HG03432 (cell line): ENCODE data around the gene ZNF746.

Source experiments
- ATAC-seq: cut with Tn5 transposase; IDR thresholded peaks from one replicate; pipeline ENCODE4 v1.9.1; 2021; ENCODE audit warnings: mild to moderate bottlenecking, moderate library complexity; ENCODE audit not compliant: unreplicated experiment

The ZNF746 gene

DNA sequence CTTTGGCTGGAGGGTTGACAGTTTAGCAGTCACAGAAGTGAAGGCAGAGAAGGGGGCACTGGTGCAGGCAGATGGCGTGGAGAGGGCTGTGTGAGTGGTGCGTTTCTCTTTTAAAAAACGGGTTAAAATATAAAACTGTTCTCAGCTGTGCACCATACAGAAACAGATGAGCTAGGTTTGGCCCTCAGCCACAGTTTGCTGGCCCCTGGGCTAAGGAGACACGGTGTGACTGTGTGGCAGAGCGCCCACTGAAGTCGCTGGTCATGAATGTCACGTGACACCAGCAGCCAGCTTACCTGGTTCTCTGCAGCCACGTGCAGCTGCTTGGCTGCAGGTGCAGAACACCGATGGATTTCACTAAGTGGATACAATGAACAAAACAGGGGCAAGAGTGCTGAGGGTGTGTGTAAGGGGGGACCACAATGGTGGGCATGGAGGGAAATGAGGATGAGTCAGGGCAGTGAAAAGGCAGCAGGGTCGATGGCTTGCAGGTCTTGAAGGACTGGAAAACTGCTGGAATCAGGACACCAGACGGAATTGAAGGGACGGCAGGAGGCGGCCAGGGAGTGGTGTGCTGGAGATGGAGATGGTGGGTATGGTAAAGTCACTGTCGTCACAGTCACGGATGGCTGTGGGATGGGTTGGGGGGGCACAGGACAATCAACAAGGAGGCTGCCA is 7.4 kb downstream of the ZNF746 start:
- ATAC-seq: no peak

DNA sequence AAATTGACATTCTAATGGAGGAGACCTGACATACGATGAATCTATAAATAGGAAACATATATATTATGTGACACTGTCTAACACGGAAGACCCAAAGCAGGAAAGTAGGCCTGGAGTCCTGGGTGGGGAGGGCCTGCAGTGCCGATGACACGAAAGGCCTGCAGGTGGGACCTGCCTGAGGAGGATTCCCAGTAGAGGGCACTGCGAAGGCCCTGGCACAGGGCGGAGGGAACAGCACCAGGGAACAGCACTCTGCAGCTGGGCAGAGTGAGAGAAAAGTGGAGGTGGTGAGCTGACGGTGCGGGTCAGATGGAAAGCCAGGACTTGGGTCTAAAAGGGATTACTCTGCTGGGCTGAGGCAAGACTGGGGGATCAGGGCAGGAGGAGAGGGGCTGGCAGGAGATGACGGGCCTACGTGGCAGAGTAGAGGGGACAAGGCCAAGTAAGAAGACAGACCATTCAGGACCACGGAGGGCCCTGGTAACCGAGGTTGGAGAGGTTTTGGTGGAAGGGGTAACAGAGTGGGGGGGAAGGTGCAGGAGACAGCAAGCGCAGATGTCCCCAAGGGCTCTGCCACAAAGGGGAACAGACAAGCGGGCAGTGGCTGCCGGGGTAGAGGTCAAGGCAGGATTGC is 8.1 kb downstream of the ZNF746 start:
- no peak for ATAC-seq

DNA sequence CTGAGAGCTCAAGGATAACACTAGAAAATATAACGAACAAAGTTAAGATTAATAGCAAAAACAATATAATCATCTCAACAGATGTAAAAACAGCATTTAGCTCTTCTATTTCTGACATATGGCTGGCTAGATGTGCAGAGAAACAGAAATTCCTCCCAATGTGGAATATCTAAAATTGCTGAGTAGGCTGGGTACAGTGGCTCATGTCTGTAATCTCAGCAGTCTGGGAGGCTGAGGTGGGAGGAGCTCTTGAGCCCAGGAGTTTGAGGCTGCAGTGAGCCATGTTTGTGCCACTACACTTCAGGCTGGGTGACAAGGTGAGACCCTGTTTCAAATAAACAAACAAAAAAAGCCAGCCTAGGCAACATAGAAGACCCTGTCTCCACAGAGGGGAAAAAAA is 18.0 kb downstream of the ZNF746 start:
- ATAC-seq: no peak

DNA sequence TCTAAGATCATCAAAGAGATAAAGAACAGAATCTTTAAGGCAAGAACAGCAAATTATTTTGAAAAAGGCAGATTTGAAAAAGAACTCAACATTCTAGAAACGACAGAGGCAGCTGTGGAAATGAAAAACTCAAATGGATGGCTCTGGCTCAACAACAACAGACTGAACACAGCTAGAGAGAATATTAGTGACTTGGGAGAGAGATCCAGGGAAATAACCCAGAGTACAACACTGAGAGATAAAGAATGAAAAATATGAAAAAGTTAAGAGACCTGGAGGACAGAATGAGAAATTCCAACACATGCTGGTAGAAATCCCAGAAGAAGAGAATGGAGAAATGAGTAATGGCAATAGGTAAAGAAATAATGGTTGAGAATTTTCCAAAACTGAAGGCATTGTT is 18.9 kb downstream of the ZNF746 start:
- no peak for ATAC-seq

GRCh38 chr7:149477494-149478443 is 19.8 kb downstream of the ZNF746 start:
- ATAC-seq: no peak

GRCh38 chr7:149476791-149477190 is 20.8 kb downstream of the ZNF746 start:
- ATAC-seq: no peak

DNA sequence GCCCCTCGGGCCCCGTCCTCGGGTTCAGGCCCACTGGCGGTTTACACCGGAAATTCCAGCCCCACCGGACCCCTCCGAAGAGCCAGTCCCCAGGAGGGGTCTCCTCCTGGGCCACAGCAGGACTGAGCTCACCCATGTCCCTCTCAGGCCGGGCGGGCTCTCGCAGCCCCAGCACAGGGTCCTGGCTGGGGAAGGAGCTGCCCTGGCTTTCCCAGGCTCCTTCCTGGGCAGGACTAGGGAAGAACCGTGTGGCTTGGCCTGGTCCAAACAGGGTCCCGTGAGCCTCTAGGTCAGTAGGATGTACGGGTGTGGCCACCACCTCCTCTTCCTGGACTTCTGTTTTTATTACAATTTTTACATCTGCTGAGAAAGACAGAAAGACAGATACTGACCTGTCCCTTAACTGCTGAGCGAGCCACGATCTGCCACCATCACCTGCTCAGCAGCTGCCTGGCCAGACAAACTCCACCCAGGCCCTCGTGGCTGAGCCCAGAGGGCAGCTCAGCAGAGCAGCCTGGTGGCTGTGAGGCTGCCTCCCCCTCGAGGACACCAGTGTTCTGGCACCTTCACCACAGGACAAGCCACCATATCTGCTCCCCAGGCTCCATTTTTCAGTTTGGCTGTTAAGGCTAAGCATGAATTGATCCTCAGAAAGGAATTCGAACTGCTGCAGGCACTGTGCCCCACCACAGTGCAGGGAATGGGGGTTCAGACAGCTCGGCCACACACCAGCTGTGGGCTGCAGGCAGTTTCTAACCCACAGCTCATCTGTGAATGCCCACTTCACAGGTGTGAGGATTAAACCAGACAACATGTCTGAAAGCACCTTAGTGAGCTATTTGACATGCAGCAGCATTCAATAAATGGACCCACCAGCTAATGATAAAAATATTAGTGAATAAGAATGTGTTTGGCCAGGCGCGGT is 22.2 kb downstream of the ZNF746 start:
- no peak for ATAC-seq

DNA sequence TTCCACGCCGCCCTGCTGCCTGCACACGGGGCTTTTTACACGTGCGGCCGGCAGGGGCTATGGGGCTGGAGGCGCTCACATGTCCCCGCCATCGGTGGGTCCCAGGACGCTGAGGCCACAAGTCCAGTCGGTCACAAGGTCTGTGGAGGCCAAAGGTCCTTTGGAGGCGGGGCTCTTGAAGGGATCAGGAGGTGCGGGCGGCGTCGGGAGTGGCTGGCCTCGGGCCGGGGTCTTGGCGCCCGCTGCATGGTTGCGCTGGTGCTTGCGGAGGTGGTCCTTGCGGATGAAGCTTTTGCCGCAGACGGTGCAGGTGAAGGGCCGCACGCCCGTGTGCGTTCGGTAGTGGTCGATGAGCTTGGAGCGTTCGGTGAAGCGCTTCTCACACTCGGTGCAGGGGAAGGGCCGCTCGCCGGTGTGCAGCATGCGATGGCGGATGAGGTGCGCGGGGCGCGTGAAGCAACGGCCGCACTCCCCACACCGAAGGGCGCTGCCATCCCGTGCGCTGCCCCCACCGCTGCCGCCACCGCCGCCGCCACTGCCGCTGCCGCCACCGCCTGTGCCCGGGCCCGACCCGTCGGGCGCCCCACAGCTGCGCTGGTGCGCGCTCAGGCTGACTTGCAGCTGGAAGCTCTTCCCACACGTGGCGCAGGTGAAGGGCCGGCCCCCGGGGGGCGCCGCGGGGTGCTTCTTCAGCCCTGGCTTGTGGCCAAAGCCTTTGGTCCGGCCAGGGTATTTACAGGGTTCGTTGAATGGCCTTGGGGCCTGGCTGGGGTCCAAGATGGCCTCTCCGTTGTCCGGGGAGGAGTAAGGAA is 23.1 kb downstream of the ZNF746 start:
- ATAC-seq: no peak

DNA sequence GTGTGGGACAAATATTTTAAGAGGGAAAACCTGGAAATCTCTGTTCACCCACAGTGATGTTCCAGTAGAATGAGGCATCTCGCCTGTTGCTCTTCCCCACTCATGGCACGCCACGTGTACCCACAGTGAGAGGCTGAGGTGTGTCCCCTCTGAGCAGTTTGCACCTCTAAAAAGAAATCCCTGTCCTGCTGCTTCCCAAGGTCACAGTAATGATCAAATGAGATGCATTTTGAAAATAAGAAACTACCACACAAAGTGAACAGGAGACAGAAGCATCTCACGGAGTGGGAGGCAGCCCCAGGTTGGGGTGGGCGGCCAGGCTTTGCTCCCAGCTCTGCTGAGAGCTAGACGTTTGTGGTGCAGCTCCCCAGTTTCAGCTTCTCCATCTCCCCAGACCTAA is 24.4 kb downstream of the ZNF746 start:
- no peak for ATAC-seq

- no peak for ATAC-seq
These were observed 26.2 kb downstream of the ZNF746 start for GRCh38 chr7:149471289-149471953.

DNA sequence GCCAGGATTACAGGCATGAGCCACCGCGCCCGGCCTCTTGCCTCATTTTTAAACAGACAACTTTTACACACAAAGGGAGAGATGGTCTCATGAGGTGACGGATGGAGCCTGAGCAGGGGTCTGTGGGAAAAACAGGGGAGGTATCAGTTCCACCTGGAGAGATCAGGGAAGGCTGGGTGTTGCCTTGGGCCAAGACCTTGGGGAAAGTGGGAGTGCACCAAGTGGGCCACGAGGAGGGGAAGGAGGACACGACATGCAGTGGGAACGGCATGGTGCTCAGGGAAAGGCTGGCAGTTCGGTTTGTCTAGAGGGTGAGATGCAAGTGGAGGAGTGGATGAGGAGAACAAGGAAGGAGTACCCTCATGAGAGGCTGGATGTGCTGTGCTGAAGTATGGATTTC is 27.8 kb downstream of the ZNF746 start:
- no peak for ATAC-seq

DNA sequence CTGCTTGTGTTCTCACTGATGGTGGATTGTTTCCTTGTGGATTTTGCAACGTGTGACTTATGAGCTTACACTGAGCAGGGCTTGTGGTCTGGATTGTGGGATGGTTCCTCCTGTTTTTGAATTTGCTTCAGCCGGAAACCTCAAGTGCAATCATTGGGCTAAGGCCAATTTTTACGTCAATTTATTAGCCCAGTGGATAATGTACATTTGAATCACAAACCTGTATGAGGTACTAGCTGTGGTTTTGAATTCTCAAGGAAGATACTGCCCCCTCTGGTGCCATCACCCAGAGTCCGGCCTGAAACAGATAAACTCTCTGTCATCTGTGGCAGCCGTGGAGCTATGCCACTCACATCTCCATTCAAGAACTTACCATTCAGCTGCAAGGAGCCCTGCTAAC is 29.4 kb downstream of the ZNF746 start:
- no peak for ATAC-seq

GRCh38 chr7:149467321-149467859 is 30.2 kb downstream of the ZNF746 start:
- ATAC-seq: no peak

DNA sequence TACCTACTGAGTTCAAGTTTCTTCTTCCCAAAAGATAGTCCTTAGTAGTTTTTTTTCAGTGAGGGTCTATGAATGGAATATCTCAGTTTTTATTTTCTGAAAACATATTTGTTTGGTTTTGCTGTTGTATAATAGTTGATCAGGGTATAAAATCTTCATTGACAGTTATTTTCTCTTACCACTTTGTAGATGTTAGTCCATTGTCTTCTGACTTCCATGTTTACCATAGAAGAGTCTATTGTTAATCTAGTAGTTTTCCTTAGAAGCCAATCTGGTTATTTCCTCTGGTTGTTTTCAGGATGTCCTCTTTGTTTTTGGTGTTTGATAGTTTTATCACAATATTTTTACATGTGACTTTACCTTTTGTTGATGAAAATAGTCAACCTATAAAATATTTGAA is 31.2 kb downstream of the ZNF746 start:
- no peak for ATAC-seq

DNA sequence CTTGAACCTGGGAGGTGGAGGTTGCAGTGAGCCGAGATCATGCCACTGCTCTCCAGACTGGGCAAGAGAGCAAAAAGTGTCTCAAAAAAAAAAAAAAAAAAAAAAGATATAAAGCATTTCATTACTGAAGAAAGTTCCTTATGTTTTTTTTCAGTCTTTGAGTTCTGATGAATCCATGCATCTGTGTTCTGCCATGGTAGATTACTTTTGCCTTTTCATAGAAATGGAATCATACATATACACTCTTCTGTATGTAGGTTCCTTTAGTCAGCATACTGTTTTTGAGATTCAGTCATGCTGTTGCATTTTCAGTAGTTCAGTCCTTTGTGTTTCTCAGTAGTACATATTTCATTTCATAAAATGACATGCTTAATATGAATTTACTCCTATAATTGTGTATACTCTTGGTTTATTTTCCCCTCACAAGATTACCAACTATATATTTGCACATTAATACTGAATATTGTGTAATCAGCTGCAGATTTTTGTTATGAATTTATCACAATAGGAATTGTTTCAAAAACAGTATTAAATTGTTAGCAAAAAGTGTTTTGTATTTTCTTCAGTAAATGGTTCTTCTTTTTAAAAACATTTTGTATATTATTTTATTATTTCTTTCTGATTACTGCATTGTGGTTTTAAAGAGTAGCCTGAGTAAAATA is 34.0 kb downstream of the ZNF746 start:
- no peak for ATAC-seq

- no peak for ATAC-seq
These were observed 35.5 kb downstream of the ZNF746 start for GRCh38 chr7:149462101-149462520.

GRCh38 chr7:149460493-149461277 is 36.9 kb downstream of the ZNF746 start, which contains the start of gene ZNF777:
Gene ZNF777 (minus strand): TSS chr7:149461062. CDS start chr7:149456022, 5,040 bp downstream.
- ATAC-seq: peak; percentile 95
